AG09319 (cell line): ENCODE measurements around the gene PSMB1.
"Not testable (repeated sequence)": the region's sequence is repeated elsewhere in the genome, so short reads cannot be mapped to it uniquely, and the experiment has no call there.

ENCODE experiments used
- DNase-seq: peaks from one replicate; pipeline ENCODE4 v3.0.0-alpha.2; 2010; ENCODE audit warnings: low read depth; ENCODE audit errors: extremely low read depth
- CTCF ChIP-seq: IDR thresholded peaks from 2 replicates; pipeline ENCODE4 v1.5.1; 2011; ENCODE audit warnings: low read depth, mild to moderate bottlenecking, inconsistent platforms, low read length, moderate library complexity

The PSMB1 gene

GRCh38 chr6:170535004-170535403 is 18.1 kb downstream of the PSMB1 start:
- TF ChIP-seq CTCF, result no peak
- DNase-seq, result no peak

GRCh38 chr6:170533792-170534191 is 19.3 kb downstream of the PSMB1 start:
- no peak for DNase-seq
- no peak for TF ChIP-seq CTCF

- TF ChIP-seq CTCF, result no peak
- DNase-seq, result no peak
Measured at GRCh38 chr6:170532867-170533488, 20.1 kb downstream of the PSMB1 start.

- peak; percentile 95 for TF ChIP-seq CTCF
- DNase-seq, result peak; percentile 37
Measured at GRCh38 chr6:170529839-170530469, 23.2 kb downstream of the PSMB1 start.

GRCh38 chr6:170527995-170528394 is 25.1 kb downstream of the PSMB1 start:
- not testable (repeated sequence) for DNase-seq

GRCh38 chr6:170525795-170526194 is 27.3 kb downstream of the PSMB1 start:
- DNase-seq, result no peak
- TF ChIP-seq CTCF, result no peak

- no peak for TF ChIP-seq CTCF
- DNase-seq, result no peak
Measured at GRCh38 chr6:170524172-170524502, 29.0 kb downstream of the PSMB1 start.
